Fibroblast of skin of right quadriceps (primary cell): Measurements from ENCODE around the gene OLFML1.
"Not testable (repeated sequence)": the region's sequence is repeated elsewhere in the genome, so short reads cannot be mapped to it uniquely, and the experiment has no call there.

Experiments
- DNase-seq: peaks from one replicate; pipeline ENCODE4 v3.0.0-alpha.2; 2013

Gene OLFML1

DNA sequence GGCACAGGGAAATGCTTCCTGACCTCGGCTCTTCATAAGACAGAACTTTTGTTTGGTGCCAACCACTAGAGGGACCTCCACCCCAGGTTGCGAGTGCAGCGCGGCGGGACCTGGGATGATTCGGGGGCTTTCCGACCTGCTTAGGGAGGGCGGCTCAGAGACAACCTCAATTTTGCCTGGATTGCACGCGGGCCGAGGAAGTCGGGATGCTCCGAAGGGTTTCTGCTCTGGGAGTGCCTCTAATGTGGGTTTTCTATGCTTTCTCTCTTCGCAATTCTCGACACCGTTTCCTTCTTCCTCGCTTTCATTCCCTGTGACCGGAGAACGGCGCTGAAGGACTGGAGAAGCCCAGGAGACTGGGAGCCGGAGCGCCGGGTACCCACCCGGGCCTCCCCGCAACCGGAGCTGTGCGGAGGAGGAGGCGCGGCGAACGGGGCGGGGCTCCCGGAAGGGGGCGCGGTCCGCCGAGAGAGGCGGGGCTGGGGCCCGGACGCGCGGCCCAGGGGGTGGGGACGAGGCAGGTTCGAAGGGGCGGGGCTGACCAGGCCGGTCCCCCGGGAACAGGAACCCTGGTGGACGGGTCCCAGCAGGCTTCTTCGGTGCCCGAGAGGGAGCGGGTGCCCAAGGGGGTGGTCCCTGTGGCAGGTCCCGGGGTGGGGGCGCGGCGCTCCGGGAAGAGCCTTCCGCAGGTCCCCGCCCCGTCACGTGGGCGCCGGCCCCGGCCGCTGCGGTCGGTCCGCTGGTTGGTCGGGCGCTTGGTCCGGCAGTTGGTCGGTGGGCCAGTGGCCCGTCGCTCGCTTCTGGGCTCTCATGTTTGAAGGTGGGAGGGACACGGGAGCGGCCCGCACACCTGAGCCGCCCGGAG lies 28.2 kb downstream of the OLFML1 start, which contains the start of gene PPFIBP2:
Gene PPFIBP2, plus strand, starts transcription at position 766 of the 865 bp plus-strand sequence. CDS start 35,477 bp downstream, outside the sequence.
- DNase-seq: peak; percentile 63

DNA sequence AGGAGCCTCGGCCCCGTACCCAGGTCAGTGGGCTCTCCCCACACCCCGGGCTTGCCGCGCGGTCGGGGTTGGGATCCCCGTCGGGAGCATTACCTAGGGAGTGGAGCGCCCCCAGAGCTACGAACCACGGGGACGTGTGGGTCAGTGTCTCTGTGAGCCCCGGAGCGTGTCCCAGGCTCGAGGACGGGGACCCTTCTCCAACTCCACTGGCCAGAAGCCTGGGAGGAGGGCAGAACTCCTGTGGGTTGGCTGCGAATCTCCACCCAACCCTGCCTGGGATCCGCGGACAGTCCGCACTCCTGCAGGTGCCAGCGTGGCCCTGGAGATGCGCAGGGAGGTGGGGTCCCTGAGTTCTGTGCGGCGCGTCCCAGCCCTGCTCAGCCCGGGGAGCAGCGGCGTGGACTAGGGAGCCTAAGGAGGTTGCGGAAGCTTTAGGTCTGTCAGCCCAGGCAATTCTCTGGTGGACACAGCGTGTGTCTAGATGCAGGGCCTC lies 28.8 kb downstream of the OLFML1 start:
- no peak for DNase-seq

DNA sequence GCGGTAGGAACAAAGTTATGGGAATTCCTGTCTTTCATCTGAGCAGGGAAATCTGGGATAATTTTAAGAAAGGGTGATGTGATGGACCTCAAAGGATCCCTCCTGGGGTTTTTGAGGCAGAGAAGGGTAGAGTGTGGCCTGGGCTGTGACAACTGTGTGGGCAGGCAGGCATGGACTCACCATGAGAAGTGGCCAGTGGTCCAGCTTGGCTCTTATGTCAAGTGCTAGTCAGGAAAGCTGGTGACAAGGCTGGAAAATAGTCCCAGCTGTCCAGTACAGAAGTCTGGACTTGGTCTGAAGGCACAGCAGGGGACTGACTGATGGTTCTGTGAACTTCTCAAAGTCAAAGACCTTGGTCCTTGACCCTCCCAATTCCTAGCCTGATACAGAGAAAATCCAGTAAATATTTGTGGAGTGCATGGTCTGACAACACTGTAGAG lies 30.2 kb downstream of the OLFML1 start:
- DNase-seq: no peak

DNA sequence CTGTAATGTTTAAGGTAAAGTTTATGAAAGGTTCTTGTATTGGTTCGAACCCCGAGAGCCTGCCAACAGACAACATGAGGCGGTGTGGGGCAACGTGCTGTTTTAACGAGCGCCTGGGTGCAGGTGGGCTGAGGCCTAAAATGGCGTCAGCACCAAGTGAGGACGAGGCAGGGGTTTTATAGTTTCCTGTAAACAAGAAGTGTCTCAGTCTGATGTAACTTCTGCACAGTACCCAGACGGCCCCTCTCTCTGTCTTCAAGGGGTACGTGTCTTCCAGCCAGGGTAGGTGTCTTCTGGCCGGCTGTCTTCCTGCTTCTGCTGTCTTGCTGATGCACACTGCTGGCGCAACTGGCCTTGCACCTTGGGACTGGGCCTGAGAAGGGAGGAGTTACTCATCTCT lies 31.2 kb downstream of the OLFML1 start:
- DNase-seq: no peak

DNA sequence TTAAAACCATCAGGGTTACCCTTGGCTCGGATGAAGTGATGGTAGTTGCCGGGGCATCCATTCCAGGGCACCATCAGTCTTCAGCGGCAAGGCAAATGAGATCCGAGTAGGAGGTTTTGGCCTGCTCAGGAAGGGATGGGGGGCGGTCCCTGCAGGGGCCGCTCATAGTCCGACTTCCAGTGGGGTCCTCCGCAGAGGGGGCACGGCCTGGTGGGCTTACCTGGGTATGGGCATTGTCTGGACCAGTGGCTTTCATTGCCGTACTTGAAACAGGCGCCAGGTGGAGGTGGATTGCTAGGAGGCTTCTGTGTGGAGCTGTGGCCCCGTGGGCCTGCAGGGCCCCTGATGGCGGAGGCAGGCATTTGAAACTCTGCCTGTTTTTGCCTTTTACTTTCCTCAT lies 32.4 kb downstream of the OLFML1 start:
- DNase-seq: not testable (repeated sequence)

DNA sequence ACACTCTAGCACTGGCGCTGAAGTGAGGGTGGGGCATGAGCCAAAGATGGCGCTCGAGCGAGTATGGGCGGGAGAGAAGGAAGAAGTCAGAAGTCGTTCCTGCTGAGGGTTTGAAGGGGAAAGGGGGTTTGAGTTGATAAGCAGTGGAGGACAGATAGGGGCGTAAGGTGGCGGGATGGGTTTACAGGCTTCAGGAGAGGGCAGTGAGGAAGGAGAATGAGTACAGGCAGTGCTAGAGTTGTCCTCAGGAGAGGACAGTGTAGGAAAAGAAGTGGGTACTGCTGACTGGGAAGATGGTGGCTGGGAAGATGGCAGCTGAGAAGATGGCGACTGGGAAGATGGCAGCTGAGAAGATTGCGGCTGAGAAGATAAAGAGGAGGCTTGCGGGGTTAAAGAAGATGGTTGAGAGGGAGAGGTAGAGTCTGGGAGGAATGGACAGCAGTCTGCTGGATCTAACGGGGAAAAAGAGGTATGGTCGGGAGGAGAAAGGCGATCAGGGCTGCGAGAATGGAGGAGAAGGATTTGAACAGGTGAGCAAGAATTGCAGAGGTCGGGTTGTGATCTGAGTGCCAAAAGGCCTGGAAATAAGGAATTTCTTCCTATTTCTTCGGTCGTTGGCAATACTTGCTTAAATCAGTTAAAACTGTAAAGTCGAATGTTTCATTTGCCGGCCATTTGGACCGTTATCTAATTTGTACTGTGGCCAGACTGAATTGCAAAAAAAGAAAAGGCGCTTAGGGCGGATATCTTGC lies 33.7 kb downstream of the OLFML1 start:
- DNase-seq: no peak

DNA sequence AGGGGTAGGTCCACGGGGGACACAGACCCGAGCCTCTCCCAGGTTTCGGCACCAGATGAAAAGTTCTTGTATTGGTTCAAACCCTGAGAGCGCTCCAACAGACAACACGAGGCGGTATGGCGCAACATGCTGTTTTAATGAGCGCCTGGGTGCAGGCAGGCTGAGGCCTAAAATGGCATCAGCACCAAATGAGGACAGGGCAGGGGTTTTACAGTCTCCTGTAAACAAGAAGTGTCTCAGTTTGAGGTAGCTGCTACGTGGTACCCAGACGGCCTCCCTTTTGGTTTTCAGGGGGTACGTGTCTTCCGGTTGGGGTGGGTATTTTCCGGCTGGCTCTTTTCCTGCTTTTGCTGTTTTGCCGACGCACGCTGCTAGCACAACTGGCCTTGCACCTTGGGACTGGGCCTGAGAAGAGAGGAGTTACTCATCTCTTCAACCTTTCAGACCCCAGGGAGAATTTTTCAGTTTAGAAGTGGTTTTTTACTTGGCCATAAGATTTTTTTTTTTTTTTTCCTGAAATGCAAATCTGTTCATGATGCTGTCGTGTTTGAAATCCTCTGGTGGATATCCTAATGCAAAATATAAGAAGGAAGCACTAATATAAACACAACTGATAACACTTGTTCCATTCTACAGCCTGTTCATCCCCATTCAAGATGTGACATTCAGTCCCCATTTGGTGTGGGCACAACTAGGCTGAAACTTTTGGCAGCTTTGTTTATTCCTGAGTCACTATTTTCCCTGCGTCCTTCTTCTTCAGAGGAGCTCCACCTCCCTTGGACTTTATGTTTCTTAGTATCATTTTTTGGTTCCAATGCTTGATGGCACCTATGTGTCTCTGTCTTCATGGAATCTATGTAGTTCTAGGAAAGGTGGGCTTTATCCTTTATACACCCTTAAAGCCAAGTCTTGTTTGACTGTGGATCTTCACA lies 35.0 kb downstream of the OLFML1 start:
- no peak for DNase-seq

DNA sequence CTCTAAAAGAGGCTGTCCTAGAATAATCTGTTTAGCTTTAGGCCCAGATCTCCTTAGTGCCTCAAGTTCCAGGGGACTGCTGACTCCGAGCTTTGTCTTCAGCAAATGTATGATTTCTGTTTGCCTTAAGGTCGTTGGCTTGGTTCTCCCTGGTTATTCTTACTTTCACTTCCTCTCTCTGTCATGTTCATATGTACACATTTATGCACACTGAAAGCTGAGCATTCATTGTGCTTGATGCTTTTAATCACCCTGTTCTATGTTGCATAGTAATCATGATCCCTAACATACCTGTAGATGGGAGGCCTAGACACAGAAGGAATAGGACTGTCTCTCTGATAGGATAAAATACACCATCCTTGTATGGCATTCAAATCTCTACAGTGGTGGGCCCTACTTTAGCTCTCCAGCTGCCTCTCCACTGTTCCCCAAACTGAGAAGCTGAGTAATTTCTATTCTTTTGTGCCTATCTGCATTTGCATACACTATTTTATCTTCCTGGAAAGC lies 35.7 kb downstream of the OLFML1 start:
- DNase-seq: no peak

DNA sequence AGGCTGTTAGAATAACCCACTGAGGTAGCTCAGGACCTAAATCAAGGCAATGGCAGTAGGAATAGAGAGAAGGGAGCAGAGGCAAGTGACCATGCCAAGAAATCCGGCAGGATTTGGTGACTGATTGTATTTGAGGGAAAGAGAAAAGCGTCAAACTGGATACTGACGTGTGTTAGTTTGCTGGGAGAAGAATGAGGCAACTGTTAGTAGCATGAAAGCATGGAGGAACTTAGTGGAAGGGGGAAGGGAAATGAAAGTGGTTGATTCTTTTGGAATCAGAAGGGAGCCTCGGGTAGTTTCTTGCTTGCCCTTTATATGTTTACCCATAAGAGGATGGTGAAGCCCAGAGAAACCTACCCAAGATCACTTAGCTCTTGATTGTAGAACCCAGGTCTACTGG lies 36.8 kb downstream of the OLFML1 start:
- DNase-seq: no peak

DNA sequence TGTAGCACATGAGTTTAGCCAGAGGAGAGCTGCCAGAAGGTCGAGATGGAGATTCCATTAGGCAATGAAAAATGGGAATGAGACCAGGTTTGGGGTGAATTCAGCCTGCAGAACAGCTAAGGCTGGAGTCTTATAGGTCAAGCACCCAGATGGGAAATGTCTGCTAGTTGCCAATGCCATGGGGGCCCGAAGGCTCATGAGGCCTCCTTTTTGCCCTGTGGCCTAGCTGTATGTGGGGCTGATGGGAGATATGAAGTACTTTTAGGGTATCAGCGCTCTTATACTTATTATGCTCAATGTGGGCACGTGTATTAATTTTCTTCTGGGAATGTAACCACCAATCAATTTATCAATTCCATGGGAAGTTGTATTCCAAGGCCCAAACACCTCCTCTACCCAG lies 37.2 kb downstream of the OLFML1 start:
- DNase-seq: no peak

DNA sequence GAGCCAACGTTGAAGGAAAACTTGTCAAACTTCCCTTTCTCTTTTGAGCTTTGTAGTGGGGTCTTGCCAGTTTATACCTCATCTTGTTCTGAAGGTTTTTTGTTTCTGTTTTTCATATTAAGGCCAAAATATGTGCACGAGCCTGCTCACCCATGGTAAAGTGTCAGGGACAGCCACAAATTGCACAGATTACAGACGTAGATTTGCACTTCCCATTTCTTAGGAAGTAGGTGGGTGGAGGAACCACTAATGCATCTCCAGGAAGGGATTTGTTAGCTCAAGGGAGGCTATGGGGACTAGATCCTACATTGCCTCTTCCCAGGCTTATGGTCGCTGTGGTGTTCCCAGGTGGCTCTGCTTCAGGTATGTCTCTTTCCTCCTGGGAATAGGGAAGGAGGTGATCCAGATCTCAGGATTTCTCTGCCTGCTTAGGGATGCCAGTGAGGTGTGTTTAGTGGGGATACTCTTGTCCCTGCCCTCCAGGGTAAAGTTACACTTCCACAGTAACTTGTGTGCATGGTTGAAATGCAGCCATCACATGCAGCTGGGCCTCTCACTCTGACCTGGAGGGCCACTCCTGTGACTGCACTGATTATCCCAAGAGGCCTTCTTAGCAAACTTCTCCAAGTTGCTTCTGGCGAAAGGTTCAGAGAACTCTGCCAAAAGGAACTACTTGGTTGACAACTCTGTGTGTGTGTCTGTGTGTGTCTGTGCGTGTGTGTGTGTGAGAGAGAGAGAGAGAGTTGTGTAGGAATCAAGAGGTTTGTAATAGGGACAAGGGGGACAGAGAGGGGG lies 38.3 kb downstream of the OLFML1 start:
- DNase-seq: no peak

DNA sequence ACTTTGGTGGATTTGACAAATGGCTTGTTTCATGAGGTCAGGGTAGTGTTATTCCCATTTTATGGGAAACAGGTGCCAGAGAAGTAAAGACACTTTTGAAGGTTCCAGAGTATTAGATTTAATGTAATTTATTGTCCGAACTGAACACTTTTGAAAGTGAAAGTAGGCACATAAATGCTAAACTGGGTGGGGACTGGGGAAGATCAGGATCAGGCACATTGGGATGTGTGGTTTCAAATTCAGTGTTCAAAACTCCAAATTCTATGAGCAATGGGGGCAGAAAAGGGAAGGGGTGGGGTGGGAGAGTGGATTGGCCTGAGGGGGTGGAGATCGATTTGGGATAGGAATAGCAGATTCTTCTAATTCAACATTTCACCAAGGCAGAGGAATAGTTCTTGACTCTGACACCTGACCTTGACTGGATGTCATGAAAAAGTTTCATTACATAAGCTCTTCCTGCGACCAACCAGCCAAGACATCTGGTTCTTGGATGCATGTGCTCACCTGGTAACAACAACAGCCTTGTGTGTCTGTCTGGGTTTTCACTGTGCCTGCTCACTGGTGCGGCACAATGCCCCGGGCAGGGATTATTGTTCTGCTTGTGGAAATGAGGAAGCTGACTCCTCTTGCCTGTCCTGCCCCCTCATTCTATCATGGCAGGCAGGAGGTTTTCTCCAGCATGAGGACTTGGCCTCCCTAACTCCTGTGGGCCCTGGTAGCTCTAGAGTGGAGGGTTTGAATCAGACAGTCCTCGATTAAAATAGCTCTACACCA lies 39.3 kb downstream of the OLFML1 start:
- DNase-seq: no peak

DNA sequence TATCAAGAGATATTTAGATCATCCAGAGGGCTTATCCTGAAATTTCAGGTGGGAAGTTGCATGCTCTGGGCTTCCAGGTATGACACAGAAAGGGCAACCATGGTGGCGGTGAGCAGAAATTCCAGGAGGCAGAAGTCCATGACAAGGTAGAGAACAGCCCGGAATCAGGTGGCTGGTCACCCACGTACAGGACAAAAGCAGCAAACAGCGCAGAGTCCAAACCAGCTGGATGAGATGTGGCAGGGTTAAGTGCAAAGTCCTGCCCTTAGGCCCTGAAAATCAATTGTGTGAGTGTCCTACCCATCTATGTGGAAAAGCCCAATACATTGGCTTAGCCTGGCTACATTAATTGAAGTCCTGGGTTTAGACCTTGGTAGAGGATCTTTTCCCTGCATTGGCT lies 40.1 kb downstream of the OLFML1 start:
- no peak for DNase-seq

DNA sequence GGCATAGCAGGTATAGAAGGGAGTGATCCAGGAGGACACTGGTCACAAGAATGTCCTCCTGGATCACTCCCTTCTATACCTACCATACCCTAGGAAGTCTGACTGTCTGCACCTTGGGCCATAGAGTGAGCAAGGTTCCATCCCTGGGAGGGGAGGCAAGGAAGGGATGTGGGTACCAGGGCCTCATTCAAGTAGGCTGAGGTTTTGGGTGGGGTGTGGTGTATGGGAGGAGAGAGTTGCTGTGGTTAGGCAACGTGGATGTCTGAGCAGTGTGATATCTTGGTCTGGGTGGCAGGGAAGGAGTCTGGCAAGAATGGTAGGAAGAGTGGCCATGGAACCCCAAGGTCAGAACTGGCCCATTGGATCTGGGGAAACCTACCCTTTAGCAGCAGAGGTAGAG lies 41.7 kb downstream of the OLFML1 start:
- no peak for DNase-seq

DNA sequence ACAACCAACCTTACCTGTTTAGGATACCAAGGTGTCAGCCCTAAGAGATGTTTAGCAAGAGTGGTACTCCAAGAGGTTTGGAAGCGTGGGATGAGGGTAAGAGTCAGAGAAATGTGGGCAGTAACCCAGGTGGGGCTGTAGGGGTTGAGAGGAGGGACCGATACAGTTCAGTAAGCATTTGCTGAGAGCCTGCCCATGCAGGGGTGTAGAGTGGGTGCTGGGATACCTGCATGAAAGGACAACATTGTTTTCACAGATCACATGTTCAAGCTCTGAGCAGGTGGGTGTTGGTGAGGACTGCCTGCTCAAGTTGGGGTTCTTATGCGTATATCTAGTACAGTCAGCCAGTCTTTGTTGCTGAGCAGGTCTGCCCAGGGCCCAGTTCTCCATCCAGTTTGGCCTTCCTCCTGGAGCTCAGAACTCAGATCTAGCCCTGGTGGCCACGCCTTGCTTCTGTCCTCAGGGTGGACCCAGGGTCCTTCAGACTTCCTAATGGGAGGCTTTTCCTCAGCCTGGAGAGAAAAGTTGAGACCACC lies 43.3 kb downstream of the OLFML1 start:
- no peak for DNase-seq

DNA sequence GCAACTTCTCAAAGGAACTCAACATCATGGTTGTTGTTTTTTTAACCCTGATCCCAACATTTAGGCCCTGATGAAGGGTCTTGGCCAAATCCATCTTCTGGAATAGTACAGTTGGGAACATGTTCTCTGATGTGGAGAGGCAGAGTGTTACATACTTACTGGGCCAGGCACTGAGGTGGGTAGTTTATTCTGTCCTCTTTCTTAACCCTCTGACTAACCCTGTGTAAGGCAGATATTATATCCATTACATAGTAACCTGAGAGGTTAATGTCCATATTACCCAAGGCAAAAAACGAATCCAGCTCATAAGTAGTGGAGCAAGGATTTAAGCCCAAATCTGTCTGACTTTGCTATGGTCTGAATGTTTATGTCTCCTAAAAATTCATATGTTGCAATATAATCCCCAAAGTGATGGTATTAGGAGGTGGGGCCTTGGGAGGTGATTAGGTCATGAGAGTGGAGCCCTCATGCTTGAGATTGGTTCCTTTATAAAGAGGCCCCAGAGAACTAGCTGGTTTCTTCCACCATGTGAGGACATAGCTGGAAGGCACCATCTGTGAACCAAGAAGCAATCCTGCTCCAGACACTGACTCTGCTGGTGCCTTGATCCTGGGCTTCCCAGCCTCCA lies 44.8 kb downstream of the OLFML1 start:
- DNase-seq: no peak

DNA sequence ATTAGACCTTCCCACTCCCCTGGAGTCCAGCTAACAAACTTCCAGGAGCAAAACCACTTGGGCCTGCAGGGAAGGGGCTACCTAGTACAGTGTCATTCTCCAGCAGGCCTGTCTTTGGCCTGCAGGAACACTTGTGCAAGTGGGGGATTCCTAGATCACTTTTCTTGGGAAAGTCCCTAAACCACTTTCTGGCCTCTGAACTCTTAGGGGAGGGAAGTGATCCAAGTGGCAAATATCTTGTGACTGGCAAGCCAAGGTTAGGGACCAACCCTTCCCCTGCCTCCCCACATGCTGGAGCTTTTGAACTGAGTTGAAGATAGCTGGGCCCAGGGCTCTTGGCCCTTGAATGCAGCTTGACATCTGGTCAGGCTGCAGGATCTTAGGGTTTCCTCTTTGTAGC lies 45.7 kb downstream of the OLFML1 start:
- no peak for DNase-seq

DNA sequence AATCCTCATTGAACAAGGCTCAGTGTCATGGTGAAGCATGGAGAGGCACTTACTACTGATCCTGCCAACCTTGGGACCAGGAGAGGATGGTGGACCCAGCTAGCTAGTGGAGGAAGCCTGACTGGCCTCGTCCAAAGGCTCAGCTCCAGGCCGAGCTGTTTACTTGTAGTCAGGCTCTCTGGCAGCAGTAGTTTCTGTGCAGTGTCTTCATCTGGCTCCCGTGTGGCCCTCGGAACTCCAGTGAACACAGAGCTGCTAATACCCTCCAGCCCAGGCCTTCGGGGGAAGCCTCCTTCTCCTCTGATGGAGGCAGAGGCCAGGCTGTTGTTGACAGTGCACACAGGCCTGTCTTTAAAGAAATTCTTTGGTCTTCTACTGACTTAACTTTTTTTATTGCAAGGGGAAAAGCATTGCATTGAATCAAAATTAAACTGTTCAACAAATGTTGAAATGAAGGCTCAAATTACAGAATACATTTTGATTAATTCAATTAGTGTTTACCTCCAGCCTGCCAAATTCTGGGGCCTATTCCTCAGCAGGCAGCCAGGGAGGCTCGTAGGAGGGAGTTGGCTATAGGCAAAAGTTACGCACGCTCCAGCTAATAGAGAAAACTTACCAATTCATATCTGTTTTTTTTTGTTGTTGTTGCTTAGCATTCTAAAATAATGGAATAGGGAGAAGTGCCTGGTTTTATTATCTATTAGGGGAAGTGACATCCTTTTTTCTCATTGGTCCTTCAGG lies 47.3 kb downstream of the OLFML1 start:
- DNase-seq: no peak
